Cardiac muscle cell (in vitro differentiated cells and primary cell): ENCODE data around the gene MAGEA11. TPM values are rescaled to one million over a fixed set of nuclear protein-coding genes. Genes with fewer than 3 reads are reported as not detected.
"Not testable (repeated sequence)": the region's sequence is repeated elsewhere in the genome, so short reads cannot be mapped to it uniquely, and the experiment has no call there.

Experiments used
- DNase-seq, 2 donors: peaks; one replicate each; pipeline versions ENCODE4 v3.0.0 to v3.0.0-alpha.2; 2010 to 2017; ENCODE audit warnings: low read depth in 1 of 2, low spot score in 1 of 2
- H3K27ac ChIP-seq: fragments of 200-600 bp; sonication (generic); 2 replicates; pipeline ENCODE4 v1.5.1; 2016
- H3K27me3 ChIP-seq: fragments of 200-600 bp; sonication (generic); 2 replicates; pipeline ENCODE4 v1.6.0; 2016; ENCODE audit warnings: control low read depth
- H3K36me3 ChIP-seq: fragments of 200-600 bp; sonication (generic); 2 replicates; pipeline ENCODE4 v1.5.1; 2016; ENCODE audit warnings: control low read depth
- H3K4me1 ChIP-seq: fragments of 200-600 bp; sonication (generic); 2 replicates; pipeline ENCODE4 v1.8.1; 2017; ENCODE audit warnings: low read depth, mild to moderate bottlenecking, mixed run types
- H3K4me3 ChIP-seq: fragments of 200-600 bp; sonication (generic); 2 replicates; pipeline ENCODE4 v1.5.1; 2016; ENCODE audit warnings: mild to moderate bottlenecking
- H3K9me3 ChIP-seq: fragments of 200-600 bp; sonication (generic); 2 replicates; pipeline ENCODE4 v1.5.1; 2017; ENCODE audit warnings: low read depth, mild to moderate bottlenecking, control low read depth
- CTCF ChIP-seq: IDR thresholded peaks from 2 replicates; pipeline ENCODE4 v1.5.1; 2012; ENCODE audit warnings: low read depth, mild to moderate bottlenecking, low read length
- polyA plus RNA-seq: library from polyadenylated mRNA; unstranded; fragments of >200 nt; fragmentation: Nextera tagmentation; extraction: Ambion mirVana; gene quantifications from 2 replicates; pipeline ENCODE4 v1.2.1, GENCODE V29; 2016
- total RNA-seq: library from RNA; depleted of rRNA; stranded (reverse); fragments of >200 nt; gene quantifications from 2 replicates; pipeline ENCODE4 v1.2.3, GENCODE V29; 2016

Gene MAGEA11
- total and polyA plus RNA-seq, 2 experiments from 2014 or later = not detected

- no peak overlapping the region for H3K27ac ChIP-seq
- H3K4me3 ChIP-seq = no peak overlapping the region
- no peaks in the 10 kb centered on the region for H3K27me3 ChIP-seq
- no peaks in the 10 kb centered on the region for H3K36me3 ChIP-seq
- no peak for DNase-seq
- H3K9me3 ChIP-seq = no peaks in the 10 kb centered on the region
- H3K4me1 ChIP-seq = no peaks in the 10 kb centered on the region
- no peak for TF ChIP-seq CTCF
Observed at GRCh38 chrX:149715468-149715867, 3.6 kb downstream of the MAGEA11 start.

- TF ChIP-seq CTCF = no peak
- Histone ChIP-seq H3K4me3 (no peak overlapping the region), H3K9me3 (no peaks in the 10 kb centered on the region), H3K4me1 (no peaks in the 10 kb centered on the region), H3K27ac (no peak overlapping the region), H3K27me3 (no peaks in the 10 kb centered on the region), H3K36me3 (no peaks in the 10 kb centered on the region)
- DNase-seq = no peak
Observed at GRCh38 chrX:149716632-149717031, 4.8 kb downstream of the MAGEA11 start.

GRCh38 chrX:149717803-149718202 lies 5.9 kb downstream of the MAGEA11 start:
- no peak for TF ChIP-seq CTCF
- Histone ChIP-seq H3K4me3 (no peak overlapping the region), H3K9me3 (no peaks in the 10 kb centered on the region), H3K27ac (no peak overlapping the region), H3K36me3 (no peaks in the 10 kb centered on the region), H3K4me1 (no peaks in the 10 kb centered on the region), H3K27me3 (no peaks in the 10 kb centered on the region)
- no peak for DNase-seq

DNA sequence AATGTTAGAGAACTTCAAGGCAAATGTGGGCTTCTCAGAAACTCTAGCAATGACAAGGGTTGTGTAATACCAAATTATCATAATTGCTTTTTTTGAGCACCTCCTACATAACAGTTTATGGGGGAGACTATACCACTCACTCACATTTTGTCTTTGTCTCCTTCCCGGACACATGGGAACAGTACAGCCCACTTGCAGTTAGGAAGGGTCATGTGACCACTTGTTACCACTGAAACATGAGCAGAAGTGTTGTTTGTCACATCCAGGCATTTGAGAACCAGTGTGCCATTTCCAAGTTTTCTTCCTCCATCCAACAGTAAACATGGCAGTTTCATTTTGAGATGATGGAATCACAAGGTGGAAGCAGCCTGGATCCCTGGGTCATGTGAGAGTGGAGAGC lies 6.9 kb downstream of the MAGEA11 start:
- TF ChIP-seq CTCF = no peak
- H3K4me3 ChIP-seq = no peak overlapping the region
- no peaks in the 10 kb centered on the region for H3K36me3 ChIP-seq
- no peak for DNase-seq
- H3K27me3 ChIP-seq = no peaks in the 10 kb centered on the region
- H3K4me1 ChIP-seq = no peaks in the 10 kb centered on the region
- H3K27ac ChIP-seq = no peak overlapping the region
- no peaks in the 10 kb centered on the region for H3K9me3 ChIP-seq

DNA sequence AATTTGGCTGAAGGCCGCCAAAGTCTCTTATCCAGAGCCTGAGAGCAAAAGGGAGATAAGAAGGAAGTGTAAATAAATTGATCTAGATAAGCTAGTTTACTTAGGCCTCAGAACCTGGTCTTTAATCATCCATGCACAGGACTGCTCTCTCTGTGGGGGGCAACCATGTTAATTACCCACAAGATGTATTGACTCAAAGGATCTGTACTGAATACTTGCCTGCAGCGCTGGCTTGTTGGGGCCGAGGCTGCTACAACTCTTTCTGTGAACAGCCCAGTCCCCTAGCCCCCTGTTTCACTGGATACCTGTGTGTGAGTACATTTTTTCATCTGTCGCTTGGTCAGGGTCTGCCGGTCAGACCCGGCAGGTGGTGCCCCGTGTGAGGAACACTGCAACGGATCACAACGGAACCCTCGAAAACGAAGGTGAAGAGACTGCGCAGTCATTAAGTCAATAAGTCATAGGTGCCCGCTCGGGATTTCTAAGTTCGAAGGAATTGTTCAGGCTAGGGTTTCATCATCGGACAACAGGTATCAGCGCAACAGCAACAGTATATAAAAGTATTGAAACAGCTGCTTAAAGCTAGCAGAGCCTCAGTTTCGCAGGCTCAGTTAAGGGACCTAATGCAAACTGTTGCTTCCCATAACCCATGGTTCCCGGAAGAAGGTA lies 8.3 kb downstream of the MAGEA11 start:
- no peak for DNase-seq
- no peak for TF ChIP-seq CTCF
- Histone ChIP-seq H3K36me3 (no peaks in the 10 kb centered on the region), H3K9me3 (no peaks in the 10 kb centered on the region), H3K27ac (peak overlapping the region; percentile 19), H3K4me3 (no peak overlapping the region), H3K4me1 (no peaks in the 10 kb centered on the region), H3K27me3 (no peaks in the 10 kb centered on the region)

DNA sequence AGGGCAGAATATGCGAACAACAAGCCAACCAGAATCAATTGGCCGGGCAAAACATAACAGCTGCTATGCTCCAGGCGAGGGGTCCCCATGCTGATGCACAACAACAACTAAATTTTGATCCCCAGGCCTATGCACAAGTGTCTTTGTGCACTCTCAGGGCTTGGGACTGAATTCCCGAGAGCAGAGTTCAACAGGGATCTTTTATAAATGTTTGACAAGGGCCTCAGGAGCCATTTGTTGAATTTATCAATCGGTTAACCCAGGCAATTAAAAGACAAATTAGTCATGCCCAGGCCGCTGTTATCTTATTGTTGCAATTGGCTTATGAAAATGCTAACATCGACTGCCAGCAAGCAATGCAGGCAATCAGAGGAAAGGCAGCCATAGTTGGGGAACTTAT lies 9.4 kb downstream of the MAGEA11 start:
- DNase-seq, H3K36me3 ChIP-seq, H3K27ac ChIP-seq, H3K27me3 ChIP-seq, H3K4me1 ChIP-seq, H3K4me3 ChIP-seq, H3K9me3 ChIP-seq: not testable (repeated sequence)
